GM18507 (cell line): ENCODE results near the gene UPF2.
"Not testable (repeated sequence)": the region's sequence is repeated elsewhere in the genome, so short reads cannot be mapped to it uniquely, and the experiment has no call there.

Experiments
- DNase-seq: peaks from one replicate; pipeline ENCODE4 v3.0.0; 2011; ENCODE audit warnings: low read depth; ENCODE audit not compliant: insufficient read length; ENCODE audit errors: extremely low spot score
- FAIRE-seq: peaks from 2 replicates; lab custom pipeline; 2011; peaks lifted over from hg19 to GRCh38; lab: Jason Lieb, UNC

The UPF2 gene

GRCh38 chr10:12050528-12050927 lies 7.9 kb upstream of the UPF2 start:
- DNase-seq (no peak), FAIRE-seq (no peak)

- DNase-seq (no peak), FAIRE-seq (peak; percentile 33)
Observed at GRCh38 chr10:12048547-12048946, 5.9 kb upstream of the UPF2 start.

GRCh38 chr10:12045596-12045995 lies 3.0 kb upstream of the UPF2 start:
- no peak for DNase-seq
- FAIRE-seq, result no peak

GRCh38 chr10:12042409-12042796 lies 206 bp downstream of the UPF2 start:
- FAIRE-seq (no peak), DNase-seq (no peak)

- FAIRE-seq, result peak; percentile 85
Observed at GRCh38 chr10:12041766-12042408, 722 bp downstream of the UPF2 start.

GRCh38 chr10:12036073-12036655 lies 6.4 kb downstream of the UPF2 start:
- no peak for DNase-seq

More at GRCh38 chr10:12041766-12042408, 722 bp downstream of the UPF2 start:
- no peak for DNase-seq

GRCh38 chr10:12031404-12031803 lies 11.2 kb downstream of the UPF2 start:
- FAIRE-seq (no peak), DNase-seq (no peak)

More at GRCh38 chr10:12036073-12036655, 6.4 kb downstream of the UPF2 start:
- no peak for FAIRE-seq

- DNase-seq (no peak), FAIRE-seq (peak; percentile 94)
Observed at GRCh38 chr10:12027539-12027938, 15.1 kb downstream of the UPF2 start.

GRCh38 chr10:12025591-12025990 lies 17.0 kb downstream of the UPF2 start:
- DNase-seq (no peak), FAIRE-seq (no peak)

- no peak for DNase-seq
- peak; percentile 65 for FAIRE-seq
Observed at GRCh38 chr10:12022580-12023257, 19.9 kb downstream of the UPF2 start.

- no peak for DNase-seq
Observed at GRCh38 chr10:12020574-12020973, 22.0 kb downstream of the UPF2 start.

GRCh38 chr10:12019283-12019971 lies 23.2 kb downstream of the UPF2 start:
- FAIRE-seq, result no peak

More at GRCh38 chr10:12020574-12020973, 22.0 kb downstream of the UPF2 start:
- FAIRE-seq, result no peak

GRCh38 chr10:12018438-12019282 lies 23.9 kb downstream of the UPF2 start:
- FAIRE-seq, result no peak

More at GRCh38 chr10:12019283-12019971, 23.2 kb downstream of the UPF2 start:
- DNase-seq, result no peak

GRCh38 chr10:12013926-12014325 lies 28.7 kb downstream of the UPF2 start:
- no peak for DNase-seq
- no peak for FAIRE-seq

More at GRCh38 chr10:12018438-12019282, 23.9 kb downstream of the UPF2 start:
- no peak for DNase-seq

- DNase-seq, FAIRE-seq: not testable (repeated sequence)
Observed at GRCh38 chr10:12013391-12013790, 29.2 kb downstream of the UPF2 start.

- FAIRE-seq, result no peak
- DNase-seq, result no peak
Observed at GRCh38 chr10:12010353-12010752, 32.3 kb downstream of the UPF2 start.

GRCh38 chr10:12008842-12009241 lies 33.8 kb downstream of the UPF2 start:
- FAIRE-seq, DNase-seq: not testable (repeated sequence)

- FAIRE-seq (no peak), DNase-seq (no peak)
Observed at GRCh38 chr10:12006671-12007070, 35.9 kb downstream of the UPF2 start.

- peak; percentile 38 for DNase-seq
- peak; percentile 72 for FAIRE-seq
Observed at GRCh38 chr10:11993834-11994468, 48.7 kb downstream of the UPF2 start.
